Neural progenitor cell (in vitro differentiated cells): ENCODE results near the gene NAP1L4. TPM values are rescaled to one million over a fixed set of nuclear protein-coding genes. Genes with fewer than 3 reads are reported as not detected.

Experiments used
- DNase-seq: peaks from one replicate; pipeline ENCODE4 v3.0.0-alpha.2; 2016; ENCODE audit warnings: low spot score
- H2AFZ ChIP-seq: fragments of 200-600 bp; sonication (generic); replicated peaks from 2 replicates; pipeline ENCODE4 v1.6.1; 2016; ENCODE audit warnings: antibody characterized with exemption
- H3F3A ChIP-seq: fragments of 200-600 bp; sonication (generic); 2 replicates; pipeline ENCODE4 v1.6.1; 2016; ENCODE audit warnings: antibody characterized with exemption, low read depth
- H3K27ac ChIP-seq: fragments of 200-600 bp; sonication (generic); 2 replicates; pipeline ENCODE4 v1.5.1; 2016; ENCODE audit warnings: mild to moderate bottlenecking
- H3K27me3 ChIP-seq: fragments of 200-600 bp; sonication (generic); 2 replicates; pipeline ENCODE4 v1.6.1; 2016; ENCODE audit warnings: mild to moderate bottlenecking, moderate library complexity
- H3K36me3 ChIP-seq: fragments of 200-600 bp; sonication (generic); 2 replicates; pipeline ENCODE4 v1.5.1; 2016
- H3K4me1 ChIP-seq: fragments of 200-600 bp; sonication (generic); 2 replicates; pipeline ENCODE4 v1.6.1; 2016; ENCODE audit warnings: mixed run types
- H3K4me2 ChIP-seq: fragments of 200-600 bp; sonication (generic); 2 replicates; pipeline ENCODE4 v1.6.1; 2016
- H3K4me3 ChIP-seq: fragments of 200-600 bp; sonication (generic); 2 replicates; pipeline ENCODE4 v1.5.1; 2016
- H3K79me2 ChIP-seq: fragments of 200-600 bp; sonication (generic); 2 replicates; pipeline ENCODE4 v1.6.1; 2016; ENCODE audit warnings: low read depth
- H3K9ac ChIP-seq: fragments of 200-600 bp; sonication (generic); 2 replicates; pipeline ENCODE4 v1.6.1; 2016
- H3K9me3 ChIP-seq: fragments of 200-600 bp; sonication (generic); 2 replicates; pipeline ENCODE4 v1.5.1; 2016; ENCODE audit warnings: low read depth
- H4K20me1 ChIP-seq: fragments of 200-600 bp; sonication (generic); 2 replicates; pipeline ENCODE4 v1.6.1; 2016; ENCODE audit warnings: low read depth
- H3K27ac Mint-ChIP-seq: 3 replicates; pipeline ENCODE4 v1.8.0; 2021; ENCODE audit warnings: mixed read lengths
- H3K27me3 Mint-ChIP-seq: 2 replicates; pipeline ENCODE4 v1.8.0; 2022; ENCODE audit warnings: low read depth, mild to moderate bottlenecking, inconsistent platforms, moderate library complexity, mixed read lengths; ENCODE audit not compliant: insufficient read depth
- H3K36me3 Mint-ChIP-seq: 3 replicates; pipeline ENCODE4 v1.8.0; 2021; ENCODE audit warnings: mixed read lengths
- H3K4me1 Mint-ChIP-seq: 3 replicates; pipeline ENCODE4 v1.8.0; 2021; ENCODE audit warnings: mixed read lengths
- H3K4me3 Mint-ChIP-seq: 3 replicates; pipeline ENCODE4 v1.8.0; 2021; ENCODE audit warnings: mild to moderate bottlenecking, moderate library complexity, mixed read lengths
- H3K9me3 Mint-ChIP-seq: 3 replicates; pipeline ENCODE4 v1.8.0; 2020; ENCODE audit warnings: mixed read lengths
- CTCF ChIP-seq: fragments of 200-600 bp; sonication (generic); IDR thresholded peaks from 2 replicates; pipeline ENCODE4 v1.5.1; 2017; ENCODE audit warnings: antibody characterized with exemption, mild to moderate bottlenecking
- EZH2 ChIP-seq: fragments of 200-600 bp; sonication (generic); IDR thresholded peaks from 2 replicates; pipeline ENCODE4 v1.6.1; 2017; ENCODE audit warnings: antibody characterized with exemption, mild to moderate bottlenecking, moderate library complexity
- EZH2phosphoT487 ChIP-seq: fragments of 200-600 bp; sonication (generic); IDR thresholded peaks from 2 replicates; pipeline ENCODE4 v1.6.1; 2017; ENCODE audit warnings: antibody characterized with exemption
- total RNA-seq: library from RNA; depleted of rRNA; stranded (reverse); fragments of >200 nt; gene quantifications from 2 replicates; pipeline ENCODE4 v1.2.3, GENCODE V29; 2015; ENCODE audit warnings: low replicate concordance

NAP1L4 gene
- total RNA-seq, 1 donor from 2014 or later = 191 TPM

GRCh38 chr11:2913019-2913431 lies 79.1 kb downstream of the NAP1L4 start:
- Histone ChIP-seq H3K9ac (no peak overlapping the region), H4K20me1 (no peaks in the 10 kb centered on the region), H3K4me2 (no peak overlapping the region), H3K36me3 (no peaks in the 10 kb centered on the region), H3K27me3 (no peaks in the 10 kb centered on the region), H2AFZ (no peak overlapping the region), H3K9me3 (no peaks in the 10 kb centered on the region), H3K27ac (no peak overlapping the region), H3K4me1 (no peaks in the 10 kb centered on the region), H3K79me2 (no peaks in the 10 kb centered on the region), H3F3A (no peaks in the 10 kb centered on the region), H3K4me3 (no peak overlapping the region)
- no peak for DNase-seq
- Mint-ChIP-seq H3K27ac (peak overlapping the region; percentile 86), H3K9me3 (no peaks in the 10 kb centered on the region), H3K4me3 (no peak overlapping the region), H3K27me3 (peaks cover 2% of the 10 kb centered on the region), H3K36me3 (no peaks in the 10 kb centered on the region), H3K4me1 (peaks cover 9% of the 10 kb centered on the region)
- TF ChIP-seq EZH2 (no peak), CTCF (no peak), EZH2phosphoT487 (no peak)

GRCh38 chr11:2912498-2912897 lies 79.6 kb downstream of the NAP1L4 start:
- Histone ChIP-seq H3K4me2 (no peak overlapping the region), H3F3A (no peaks in the 10 kb centered on the region), H3K27ac (no peak overlapping the region), H3K79me2 (no peaks in the 10 kb centered on the region), H4K20me1 (no peaks in the 10 kb centered on the region), H3K9me3 (no peaks in the 10 kb centered on the region), H3K9ac (no peak overlapping the region), H3K4me1 (no peaks in the 10 kb centered on the region), H2AFZ (no peak overlapping the region), H3K4me3 (no peak overlapping the region), H3K36me3 (no peaks in the 10 kb centered on the region), H3K27me3 (no peaks in the 10 kb centered on the region)
- Mint-ChIP-seq H3K27ac (no peak overlapping the region), H3K4me3 (no peak overlapping the region), H3K4me1 (peaks cover 9% of the 10 kb centered on the region), H3K27me3 (peaks cover 2% of the 10 kb centered on the region), H3K9me3 (no peaks in the 10 kb centered on the region), H3K36me3 (no peaks in the 10 kb centered on the region)
- no peak for TF ChIP-seq EZH2phosphoT487
- no peak for TF ChIP-seq EZH2
- TF ChIP-seq CTCF = no peak
- no peak for DNase-seq

GRCh38 chr11:2911785-2912391 lies 80.2 kb downstream of the NAP1L4 start:
- H3K4me2 ChIP-seq = no peak overlapping the region
- H3K27me3 ChIP-seq = no peaks in the 10 kb centered on the region
- no peaks in the 10 kb centered on the region for H3K9me3 Mint-ChIP-seq

More at GRCh38 chr11:2911785-2912391, 80.2 kb downstream of the NAP1L4 start:
- peak overlapping the region; percentile 8 for H3K4me3 Mint-ChIP-seq
- Histone ChIP-seq H3K9ac (no peak overlapping the region), H3K9me3 (no peaks in the 10 kb centered on the region), H2AFZ (no peak overlapping the region), H3K27ac (no peak overlapping the region), H3K79me2 (no peaks in the 10 kb centered on the region), H3F3A (no peaks in the 10 kb centered on the region), H3K4me3 (no peak overlapping the region), H3K4me1 (no peaks in the 10 kb centered on the region), H3K36me3 (no peaks in the 10 kb centered on the region), H4K20me1 (no peaks in the 10 kb centered on the region)
- no peak overlapping the region for H3K27ac Mint-ChIP-seq
- DNase-seq = no peak
- no peak for TF ChIP-seq CTCF
- TF ChIP-seq EZH2phosphoT487 = no peak
- no peak for TF ChIP-seq EZH2
- peaks cover 9% of the 10 kb centered on the region for H3K4me1 Mint-ChIP-seq
- H3K27me3 Mint-ChIP-seq = peaks cover 2% of the 10 kb centered on the region
- no peaks in the 10 kb centered on the region for H3K36me3 Mint-ChIP-seq
